Mucosa of rectum (tissue), 2 donors: ENCODE measurements around the gene TRIM65.

ENCODE experiments used
- H3K27ac ChIP-seq, 2 donors: one replicate each; pipeline ENCODE4 v1.7.0; 2013; ENCODE audit warnings: inconsistent platforms in 2 of 2, low read depth in 2 of 2, low read length in 2 of 2
- H3K27me3 ChIP-seq, 2 donors: one replicate each; pipeline ENCODE4 v1.7.0; 2013; ENCODE audit warnings: low read length in 2 of 2; ENCODE audit not compliant: control insufficient read depth in 2 of 2, insufficient read depth in 2 of 2
- H3K36me3 ChIP-seq, 2 donors: one replicate each; pipeline ENCODE4 v1.7.0; 2013; ENCODE audit warnings: low read length in 2 of 2; ENCODE audit not compliant: control insufficient read depth in 2 of 2, insufficient read depth in 2 of 2
- H3K4me1 ChIP-seq, 2 donors: one replicate each; pipeline ENCODE4 v1.7.0; 2013; ENCODE audit warnings: low read length in 2 of 2, mild to moderate bottlenecking in 1 of 2; ENCODE audit not compliant: control insufficient read depth in 2 of 2, insufficient read depth in 2 of 2
- H3K4me3 ChIP-seq, 2 donors: one replicate each; pipeline ENCODE4 v1.7.0; 2013; ENCODE audit warnings: low read length in 2 of 2
- H3K9ac ChIP-seq, 2 donors: one replicate each; pipeline ENCODE4 v1.7.0; 2013; ENCODE audit warnings: low read length in 2 of 2, low read depth in 1 of 2, mild to moderate bottlenecking in 1 of 2
- H3K9me3 ChIP-seq, 2 donors: one replicate each; pipeline ENCODE4 v1.7.0; 2013; ENCODE audit warnings: low read length in 2 of 2; ENCODE audit not compliant: control insufficient read depth in 2 of 2
- donor health status: healthy.
- donor health status: Normal muscosa, but diverticular disease.

TRIM65 gene

GRCh38 chr17:75896415-75897159 is at the start of gene TRIM65:
TRIM65 (minus strand) TSS chr17:75896951; CDS start chr17:75896937, 14 bp downstream.
- Histone ChIP-seq H3K9ac (peak within 1 kb of the TSS; percentile 74 to 87), H3K27me3 (no peaks in the 10 kb centered on the region), H3K9me3 (no peaks in the 10 kb centered on the region), H3K4me1 (peaks cover 17 to 18% of the 10 kb centered on the region in 2 donors), H3K27ac (peak within 1 kb of the TSS; percentile 88 to 91), H3K36me3 (peaks cover 27 to 34% of the 10 kb centered on the region in 2 donors), H3K4me3 (peak within 1 kb of the TSS; percentile 76 to 88)

GRCh38 chr17:75945211-75945610 is 48.5 kb upstream of the TRIM65 start:
- H3K4me3 ChIP-seq = no peak overlapping the region
- peaks cover 3 to 8% of the 10 kb centered on the region in 2 donors for H3K4me1 ChIP-seq
- peaks cover 37 to 56% of the 10 kb centered on the region in 2 donors for H3K36me3 ChIP-seq
- H3K27me3 ChIP-seq = no peaks in the 10 kb centered on the region
- no peak overlapping the region for H3K9ac ChIP-seq
- H3K9me3 ChIP-seq = no peaks in the 10 kb centered on the region
- H3K27ac ChIP-seq = no peak overlapping the region

- H3K27me3 ChIP-seq = no peaks in the 10 kb centered on the region
- H3K4me3 ChIP-seq = no peak overlapping the region
- H3K36me3 ChIP-seq = peaks cover 26 to 42% of the 10 kb centered on the region in 2 donors
- peaks cover 4 to 8% of the 10 kb centered on the region in 2 donors for H3K4me1 ChIP-seq
- H3K27ac ChIP-seq = no peak overlapping the region
- no peak overlapping the region for H3K9ac ChIP-seq
- H3K9me3 ChIP-seq = no peaks in the 10 kb centered on the region
Observed at GRCh38 chr17:75943491-75943890, 46.7 kb upstream of the TRIM65 start.

GRCh38 chr17:75942473-75942872 is 45.7 kb upstream of the TRIM65 start:
- Histone ChIP-seq H3K4me3 (no peak overlapping the region), H3K9me3 (no peaks in the 10 kb centered on the region), H3K36me3 (peaks cover 18 to 33% of the 10 kb centered on the region in 2 donors), H3K27ac (no peak overlapping the region), H3K27me3 (no peaks in the 10 kb centered on the region), H3K4me1 (peaks cover 4 to 8% of the 10 kb centered on the region in 2 donors), H3K9ac (no peak overlapping the region)

- Histone ChIP-seq H3K9ac (no peak overlapping the region), H3K4me3 (peak overlapping the region; percentile 34 to 82), H3K9me3 (no peaks in the 10 kb centered on the region), H3K27me3 (no peaks in the 10 kb centered on the region), H3K4me1 (peaks cover 4 to 8% of the 10 kb centered on the region in 2 donors), H3K27ac (no peak overlapping the region), H3K36me3 (peaks cover 12 to 24% of the 10 kb centered on the region in 2 donors)
Observed at GRCh38 chr17:75941442-75941819, 44.7 kb upstream of the TRIM65 start.

GRCh38 chr17:75940727-75941441 is 44.1 kb upstream of the TRIM65 start, which contains the start of gene FBF1:
FBF1 (minus strand) TSS chr17:75941042; CDS start chr17:75938149, 2,893 bp downstream.
- Histone ChIP-seq H3K4me1 (peaks cover 4 to 8% of the 10 kb centered on the region in 2 donors), H3K9ac (peak within 1 kb of the TSS; percentile 74 to 87), H3K4me3 (peak within 1 kb of the TSS; percentile 77 to 82), H3K27me3 (no peaks in the 10 kb centered on the region), H3K9me3 (no peaks in the 10 kb centered on the region), H3K36me3 (peaks cover 10 to 19% of the 10 kb centered on the region in 2 donors), H3K27ac (peak within 1 kb of the TSS in 1 of 2 donors; percentile 58)

GRCh38 chr17:75937652-75938051 is 40.9 kb upstream of the TRIM65 start:
- Histone ChIP-seq H3K9ac (no peak overlapping the region), H3K27ac (no peak overlapping the region), H3K4me3 (no peak overlapping the region), H3K36me3 (peaks cover under 1 to 2% of the 10 kb centered on the region in 2 donors), H3K9me3 (no peaks in the 10 kb centered on the region), H3K27me3 (no peaks in the 10 kb centered on the region), H3K4me1 (peaks cover 4 to 8% of the 10 kb centered on the region in 2 donors)

- no peaks in the 10 kb centered on the region for H3K27me3 ChIP-seq
- H3K9ac ChIP-seq = no peak overlapping the region
- no peak overlapping the region for H3K4me3 ChIP-seq
- H3K36me3 ChIP-seq = no peaks in the 10 kb centered on the region
- no peaks in the 10 kb centered on the region for H3K9me3 ChIP-seq
- no peak overlapping the region for H3K27ac ChIP-seq
- H3K4me1 ChIP-seq = no peaks in the 10 kb centered on the region
Observed at GRCh38 chr17:75933808-75934207, 37.1 kb upstream of the TRIM65 start.

GRCh38 chr17:75932852-75933251 is 36.1 kb upstream of the TRIM65 start:
- no peak overlapping the region for H3K4me3 ChIP-seq
- H3K4me1 ChIP-seq = no peaks in the 10 kb centered on the region
- no peak overlapping the region for H3K27ac ChIP-seq
- no peaks in the 10 kb centered on the region for H3K9me3 ChIP-seq
- H3K9ac ChIP-seq = no peak overlapping the region
- no peaks in the 10 kb centered on the region for H3K27me3 ChIP-seq
- no peaks in the 10 kb centered on the region for H3K36me3 ChIP-seq

GRCh38 chr17:75931062-75931461 is 34.3 kb upstream of the TRIM65 start:
- Histone ChIP-seq H3K36me3 (peaks cover 0 to 4% of the 10 kb centered on the region in 2 donors), H3K27ac (no peak overlapping the region), H3K4me1 (no peaks in the 10 kb centered on the region), H3K9ac (no peak overlapping the region), H3K4me3 (no peak overlapping the region), H3K27me3 (no peaks in the 10 kb centered on the region), H3K9me3 (no peaks in the 10 kb centered on the region)
